GM18517 (cell line): ENCODE results near the gene ARHGEF10L.

Source experiments
- ATAC-seq: cut with Tn5 transposase; IDR thresholded peaks from one replicate; pipeline ENCODE4 v1.9.1; 2021; ENCODE audit warnings: mild to moderate bottlenecking, moderate library complexity; ENCODE audit not compliant: unreplicated experiment

ARHGEF10L gene

GRCh38 chr1:17549384-17549783, 9.9 kb downstream of the ARHGEF10L start:
- no peak for ATAC-seq

DNA sequence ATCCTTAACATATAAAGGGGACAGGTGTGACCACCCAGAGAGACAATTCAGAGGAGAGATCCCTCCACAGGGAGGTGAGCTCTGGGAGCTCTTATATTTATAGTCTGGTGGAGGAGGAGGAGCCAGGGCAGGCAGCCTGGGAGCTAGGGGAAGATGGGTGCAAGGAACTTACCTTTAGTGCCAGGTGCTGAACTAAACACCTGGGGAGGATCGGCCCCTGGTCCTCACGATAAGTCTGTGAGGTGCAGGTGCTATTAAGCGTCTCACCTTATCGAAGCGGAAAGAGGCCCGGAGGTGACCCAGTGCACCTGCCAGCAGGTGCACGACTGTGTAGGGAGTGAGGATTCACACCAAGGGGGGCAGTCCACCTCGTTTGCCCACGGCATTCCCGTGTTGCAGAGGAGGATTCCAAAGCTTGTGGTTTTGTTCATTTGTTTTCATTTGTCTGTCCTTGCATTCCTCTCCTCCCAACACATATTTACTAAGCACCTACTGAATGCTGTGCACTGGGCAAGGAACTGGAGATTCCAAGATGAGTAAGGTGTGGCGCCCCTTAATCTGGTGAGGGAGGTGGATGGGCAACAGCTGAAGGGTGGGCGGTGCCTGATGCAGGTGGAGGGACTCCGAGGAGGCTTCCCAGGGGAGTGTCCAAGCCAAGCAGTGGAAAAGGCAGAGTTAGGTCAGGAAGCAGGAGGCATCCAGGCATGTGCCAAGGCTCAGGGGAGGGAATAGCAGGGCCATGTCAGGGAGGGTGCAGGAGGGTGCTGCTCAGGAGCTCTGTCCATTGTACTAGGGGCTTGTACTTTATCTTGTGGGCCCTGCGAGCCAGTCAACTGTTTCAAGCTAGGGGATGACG, 11.5 kb downstream of the ARHGEF10L start:
- ATAC-seq: no peak

DNA sequence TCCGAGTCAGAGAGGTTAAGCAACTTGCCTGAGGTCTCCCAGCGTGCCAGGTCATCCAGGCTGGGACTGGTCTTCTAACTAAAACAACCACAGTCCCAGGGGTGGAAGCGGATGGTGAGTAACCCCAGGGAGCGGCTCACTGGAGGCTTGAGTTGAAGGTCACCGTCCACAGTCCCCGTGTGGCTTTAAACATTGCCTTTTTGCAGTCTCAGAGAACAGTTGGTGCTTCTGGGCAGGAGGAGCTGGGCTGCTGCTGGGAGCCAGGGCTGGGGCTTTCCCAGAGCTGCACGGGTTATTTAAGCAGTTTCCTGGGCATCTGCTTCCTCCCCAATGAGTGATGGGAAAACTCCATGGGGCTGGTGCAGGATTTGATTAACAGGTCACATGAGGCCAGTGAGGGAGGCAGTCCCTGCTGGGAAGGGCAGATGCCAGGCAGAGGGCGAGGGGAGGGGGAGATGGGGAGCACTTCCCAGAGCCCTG, 12.3 kb downstream of the ARHGEF10L start:
- no peak for ATAC-seq

DNA sequence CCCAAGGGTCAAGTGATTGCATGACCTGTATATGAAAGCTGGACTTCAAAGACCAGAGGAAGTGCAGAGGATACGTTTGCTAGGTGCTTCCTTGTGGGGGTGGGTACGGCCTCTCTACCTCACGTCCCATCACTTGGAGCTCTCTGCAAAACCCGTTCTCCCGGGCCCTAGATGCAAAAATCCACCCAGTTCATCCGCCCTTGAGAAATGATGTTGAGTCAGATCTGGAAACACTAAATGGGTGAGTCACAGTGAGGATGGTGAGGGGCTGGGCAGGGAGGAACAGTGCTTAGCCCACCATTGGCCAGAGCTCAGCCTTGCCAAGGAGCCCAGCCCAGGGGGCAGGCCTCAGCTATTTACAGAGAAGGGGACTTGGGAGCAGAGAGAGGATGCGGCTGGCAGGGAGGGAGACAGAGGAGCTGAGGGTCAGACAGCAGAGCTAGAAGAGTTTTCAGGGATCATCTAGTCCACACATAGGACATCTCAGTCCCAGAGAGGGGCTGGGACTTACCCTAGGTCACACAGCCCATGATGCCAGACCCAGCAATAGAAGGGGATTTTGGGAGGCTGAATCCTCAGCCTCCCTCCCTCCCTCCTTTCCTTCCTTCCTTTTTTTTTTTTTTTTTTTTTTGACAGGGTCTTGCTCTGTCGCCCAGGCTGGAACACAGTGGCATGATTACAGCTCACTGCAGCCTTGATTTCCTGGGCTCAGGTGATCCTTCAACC, 14.6 kb downstream of the ARHGEF10L start:
- ATAC-seq: no peak

DNA sequence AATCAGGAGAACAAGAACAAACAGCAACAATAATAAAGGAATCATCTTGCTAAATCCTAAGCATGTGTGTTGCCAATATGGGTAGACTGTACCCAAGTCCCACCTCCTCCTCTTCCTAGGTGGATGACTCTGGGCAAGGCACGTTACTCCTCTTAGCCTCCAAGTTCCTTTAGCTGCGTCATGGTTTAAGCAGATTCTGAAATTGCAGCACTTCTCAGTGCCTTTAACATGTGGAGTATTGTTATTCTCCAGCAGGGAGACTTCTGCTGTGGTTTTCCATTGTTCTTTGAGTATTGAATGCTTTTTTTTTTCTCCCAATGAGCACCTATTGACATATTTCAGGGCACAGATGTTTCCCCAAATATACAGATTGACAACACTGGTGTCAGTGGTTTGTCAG, 15.5 kb downstream of the ARHGEF10L start:
- no peak for ATAC-seq

GRCh38 chr1:17557986-17558385, 18.5 kb downstream of the ARHGEF10L start:
- no peak for ATAC-seq

- no peak for ATAC-seq
Observed at GRCh38 chr1:17558541-17558940, 19.0 kb downstream of the ARHGEF10L start.

GRCh38 chr1:17558954-17559614, 19.6 kb downstream of the ARHGEF10L start:
- ATAC-seq: no peak

DNA sequence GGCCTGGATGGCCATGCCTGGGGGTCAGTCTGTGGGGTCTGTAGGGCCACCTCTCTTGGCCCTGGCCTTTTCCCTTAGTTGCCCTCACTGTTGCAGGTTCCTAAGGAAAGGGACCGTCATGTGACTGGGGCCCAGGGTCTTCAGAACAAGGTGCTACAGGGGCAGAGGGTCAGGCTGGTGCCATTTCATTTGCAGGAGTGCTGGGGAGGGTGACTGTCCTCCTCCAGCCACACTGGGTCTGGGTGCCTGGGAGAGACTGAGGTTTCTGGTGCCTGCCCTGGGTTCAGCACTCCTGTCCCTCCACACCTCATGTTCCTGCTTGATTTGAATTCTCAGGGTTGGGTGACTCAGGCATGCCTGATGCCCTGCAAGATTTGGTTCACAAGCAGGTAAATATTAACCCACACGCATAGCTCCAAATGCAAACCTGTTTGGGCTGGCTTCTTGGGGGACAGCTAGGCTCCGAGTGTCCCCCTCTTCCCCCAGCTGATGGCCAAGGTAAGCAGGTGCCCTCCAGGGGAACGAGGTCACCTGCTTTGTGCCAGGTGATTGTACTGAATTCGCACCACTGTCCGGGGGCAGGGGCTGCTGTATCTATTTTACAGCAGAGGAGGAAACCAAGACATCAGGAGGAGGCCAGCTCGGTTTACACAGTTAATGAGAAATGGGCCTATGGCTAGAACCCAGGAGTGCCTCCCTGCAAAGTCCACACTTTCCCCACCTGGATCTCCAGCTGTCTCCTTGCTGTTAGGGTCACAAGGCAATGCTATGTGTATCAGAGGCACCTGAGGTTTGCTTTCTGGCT, 20.3 kb downstream of the ARHGEF10L start:
- no peak for ATAC-seq

- no peak for ATAC-seq
Observed at GRCh38 chr1:17561247-17561548, 21.7 kb downstream of the ARHGEF10L start.

GRCh38 chr1:17561561-17561985, 22.1 kb downstream of the ARHGEF10L start:
- ATAC-seq: no peak

GRCh38 chr1:17562375-17562774, 22.9 kb downstream of the ARHGEF10L start:
- no peak for ATAC-seq

- no peak for ATAC-seq
Observed at GRCh38 chr1:17563494-17564281, 24.2 kb downstream of the ARHGEF10L start.

DNA sequence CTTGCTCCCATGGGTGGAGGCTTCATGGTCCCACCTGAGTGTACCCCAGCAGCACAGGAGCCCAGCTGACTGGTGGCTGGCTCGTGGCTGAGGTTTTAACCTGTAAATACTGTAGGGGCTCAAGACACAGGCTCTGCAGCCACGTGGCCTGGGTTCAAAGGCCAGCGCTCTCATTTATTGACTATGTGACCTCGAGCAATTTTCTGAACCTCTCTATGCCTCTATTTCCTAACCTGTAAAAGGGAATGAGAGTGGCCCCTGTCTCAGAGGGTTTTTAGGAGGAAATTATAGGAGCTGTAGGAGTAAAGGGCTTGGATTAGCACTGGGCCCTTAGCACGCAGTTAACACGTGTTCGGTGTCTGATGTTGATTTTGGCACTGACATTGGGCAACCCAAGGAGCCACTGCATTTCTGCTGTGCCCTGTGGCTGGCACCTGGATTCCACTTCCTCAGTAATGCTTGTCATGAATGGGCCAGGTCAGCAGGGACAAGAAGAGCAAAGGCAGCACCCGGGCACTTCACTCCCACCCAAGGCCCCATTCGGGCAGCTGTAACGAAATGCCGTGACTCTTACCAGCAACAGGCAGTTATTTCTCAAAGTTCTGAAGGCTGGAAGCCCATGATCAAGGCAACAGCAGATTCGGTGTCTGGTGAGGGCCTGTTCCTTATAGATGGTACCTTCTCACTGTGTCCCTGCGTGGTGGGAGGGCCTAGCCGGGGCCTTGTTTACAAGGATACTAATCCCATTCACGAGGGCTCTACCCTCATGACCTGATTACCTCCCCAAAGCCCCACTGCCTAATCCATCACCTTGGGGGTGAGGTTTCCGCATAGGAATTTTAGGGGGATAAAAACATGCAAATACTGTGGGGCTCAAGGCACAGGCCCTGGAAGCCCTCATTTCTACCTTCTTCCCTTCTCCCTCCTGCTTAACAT, 25.2 kb downstream of the ARHGEF10L start:
- no peak for ATAC-seq

- ATAC-seq: no peak
Observed at GRCh38 chr1:17565461-17566252, 26.2 kb downstream of the ARHGEF10L start.

DNA sequence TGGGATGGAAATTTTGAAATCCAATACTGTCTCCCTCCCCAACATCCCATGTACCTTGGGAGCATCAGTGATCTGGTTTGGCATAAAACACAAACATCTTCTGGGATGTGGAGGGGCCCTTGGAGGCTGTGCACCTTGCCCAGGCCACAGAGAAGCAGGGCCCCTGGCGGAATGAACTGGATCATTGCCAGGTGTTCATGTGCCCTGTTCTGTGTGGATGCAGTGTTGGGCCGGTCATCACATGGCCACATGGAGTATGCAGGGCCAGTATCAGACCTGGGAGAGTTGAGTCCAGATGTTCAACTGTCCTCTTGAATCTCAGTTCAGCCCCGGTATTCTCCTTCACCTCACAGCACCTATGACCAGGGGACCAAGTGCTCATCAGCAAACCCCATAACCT, 26.9 kb downstream of the ARHGEF10L start:
- ATAC-seq: no peak

- ATAC-seq: no peak
Observed at GRCh38 chr1:17566892-17567291, 27.4 kb downstream of the ARHGEF10L start.

- ATAC-seq: no peak
Observed at GRCh38 chr1:17567582-17567981, 28.1 kb downstream of the ARHGEF10L start.
